HG03175 (cell line): ENCODE measurements around the gene PSAP.
"Not testable (repeated sequence)": the region's sequence is repeated elsewhere in the genome, so short reads cannot be mapped to it uniquely, and the experiment has no call there.

Source experiments
- ATAC-seq: cut with Tn5 transposase; IDR thresholded peaks from one replicate; pipeline ENCODE4 v1.9.1; 2021; ENCODE audit warnings: mild to moderate bottlenecking, moderate library complexity; ENCODE audit not compliant: unreplicated experiment

The PSAP gene

DNA sequence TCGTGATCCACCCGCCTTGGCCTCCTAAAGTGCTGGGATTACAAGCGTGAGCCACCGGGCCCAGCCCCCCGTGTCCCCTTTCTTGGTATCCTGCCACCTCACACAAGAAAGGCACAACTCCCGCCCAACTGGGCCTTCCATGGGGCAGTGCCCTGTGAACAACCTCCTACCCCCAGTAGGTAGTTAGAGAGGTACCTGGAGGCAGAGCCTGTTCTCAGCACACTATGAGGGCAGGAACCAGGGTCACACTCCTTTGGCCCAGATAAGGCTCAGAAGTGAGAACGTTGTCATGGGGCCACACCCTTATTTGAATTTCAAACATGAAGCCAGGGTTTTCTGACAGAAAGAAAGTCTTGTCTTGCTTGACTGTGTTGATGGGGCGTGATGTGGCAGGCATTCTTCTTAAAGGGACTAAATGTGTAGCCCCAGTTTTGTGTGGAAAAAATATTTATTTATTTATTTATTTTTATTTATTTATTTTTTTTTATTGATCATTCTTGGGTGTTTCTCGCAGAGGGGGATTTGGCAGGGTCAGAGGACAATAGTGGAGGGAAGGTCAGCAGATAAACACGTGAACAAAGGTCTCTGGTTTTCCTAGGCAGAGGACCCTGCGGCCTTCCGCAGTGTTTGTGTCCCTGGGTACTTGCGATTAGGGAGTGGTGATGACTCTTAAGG, 23.8 kb upstream of the PSAP start:
- ATAC-seq, result not testable (repeated sequence)

GRCh38 chr10:71873582-71874211, 22.6 kb upstream of the PSAP start:
- peak; percentile 96 for ATAC-seq

- not testable (repeated sequence) for ATAC-seq
These were observed 18.6 kb upstream of the PSAP start for GRCh38 chr10:71869601-71870000.

DNA sequence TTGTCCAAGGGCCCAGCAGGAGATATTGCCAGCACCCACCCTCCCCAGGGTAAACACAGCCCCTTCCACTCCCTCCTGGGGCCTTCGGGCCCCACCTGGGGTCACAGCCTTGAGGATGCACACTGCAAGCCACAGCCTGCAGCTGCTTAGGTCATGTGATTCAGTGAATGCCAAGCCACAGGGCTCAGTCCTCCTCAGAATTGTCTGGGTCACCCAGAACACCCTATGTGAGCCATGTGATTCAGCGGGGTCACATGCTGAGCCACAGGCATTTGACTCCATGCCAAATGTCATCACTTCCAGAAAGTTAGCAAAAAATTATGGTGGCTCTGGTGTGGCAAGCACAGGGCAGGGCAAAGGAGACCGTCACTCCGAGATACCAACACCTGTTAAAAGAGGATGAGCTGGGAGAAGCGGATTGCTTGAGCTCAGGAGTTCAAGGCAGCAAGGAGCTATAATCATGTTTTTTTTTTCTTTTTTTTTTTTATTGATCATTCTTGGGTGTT, 17.2 kb upstream of the PSAP start:
- ATAC-seq, result no peak

GRCh38 chr10:71865561-71866041, 14.6 kb upstream of the PSAP start:
- ATAC-seq, result no peak

DNA sequence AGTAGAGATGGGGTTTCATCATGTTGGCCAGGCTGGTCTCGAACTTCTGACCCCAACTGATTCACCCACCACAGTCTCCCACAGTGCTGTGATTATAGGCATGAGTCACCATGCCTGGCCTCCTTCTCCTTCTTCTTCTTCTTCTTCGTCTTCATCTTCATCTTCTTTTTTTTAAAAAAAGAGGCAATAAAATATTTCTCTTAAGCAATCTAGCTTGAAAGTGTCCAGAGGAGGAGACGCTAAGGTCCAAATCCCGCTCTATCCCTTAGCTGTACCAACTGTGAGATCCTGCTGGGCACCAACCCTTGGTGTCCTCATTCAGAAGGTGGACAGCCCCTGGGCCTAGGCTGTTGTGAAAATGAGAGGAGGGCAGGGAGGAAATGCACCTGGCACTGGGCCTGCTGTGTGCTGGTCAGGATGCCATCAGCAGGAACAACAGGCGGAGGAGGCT, 13.9 kb upstream of the PSAP start:
- ATAC-seq, result no peak

GRCh38 chr10:71863203-71863602, 12.2 kb upstream of the PSAP start:
- no peak for ATAC-seq

DNA sequence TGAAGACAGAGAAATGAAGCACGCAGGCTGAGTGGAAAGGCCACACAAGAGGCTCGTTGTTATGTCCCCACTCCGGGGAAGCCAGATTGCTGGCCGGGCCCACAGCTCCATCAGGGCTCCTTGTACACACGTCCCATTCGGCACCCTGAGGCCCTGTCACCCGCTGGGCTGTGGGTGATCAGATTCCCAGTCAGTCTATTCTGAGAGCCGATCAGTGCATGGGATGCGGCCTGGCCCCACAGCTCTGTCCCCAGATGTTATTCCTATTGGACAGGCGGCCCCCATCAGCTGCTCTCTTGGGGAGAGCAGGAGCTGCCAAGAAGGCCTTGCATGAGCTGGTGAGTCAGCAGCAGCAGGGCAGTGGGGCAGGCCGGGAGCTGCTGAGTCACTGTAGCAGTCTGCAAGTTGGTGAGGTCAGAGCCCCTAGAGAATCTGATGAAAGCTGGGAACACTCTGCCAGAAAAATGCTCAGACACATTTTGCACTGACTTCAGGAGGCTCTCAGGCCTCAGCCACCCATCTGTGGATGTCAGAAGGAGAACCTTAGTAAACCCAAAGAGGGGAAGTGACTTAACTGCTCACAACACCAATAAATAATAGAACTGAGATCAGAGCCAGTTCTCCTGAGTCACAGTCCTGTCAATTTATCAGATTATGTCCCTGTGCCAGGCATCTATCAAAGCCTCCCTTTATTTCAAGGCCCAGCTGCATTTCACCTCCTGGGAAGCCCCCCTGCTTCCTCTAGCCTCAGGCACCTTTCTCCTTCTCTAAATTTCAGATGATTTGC, 9.4 kb upstream of the PSAP start:
- ATAC-seq, result no peak

DNA sequence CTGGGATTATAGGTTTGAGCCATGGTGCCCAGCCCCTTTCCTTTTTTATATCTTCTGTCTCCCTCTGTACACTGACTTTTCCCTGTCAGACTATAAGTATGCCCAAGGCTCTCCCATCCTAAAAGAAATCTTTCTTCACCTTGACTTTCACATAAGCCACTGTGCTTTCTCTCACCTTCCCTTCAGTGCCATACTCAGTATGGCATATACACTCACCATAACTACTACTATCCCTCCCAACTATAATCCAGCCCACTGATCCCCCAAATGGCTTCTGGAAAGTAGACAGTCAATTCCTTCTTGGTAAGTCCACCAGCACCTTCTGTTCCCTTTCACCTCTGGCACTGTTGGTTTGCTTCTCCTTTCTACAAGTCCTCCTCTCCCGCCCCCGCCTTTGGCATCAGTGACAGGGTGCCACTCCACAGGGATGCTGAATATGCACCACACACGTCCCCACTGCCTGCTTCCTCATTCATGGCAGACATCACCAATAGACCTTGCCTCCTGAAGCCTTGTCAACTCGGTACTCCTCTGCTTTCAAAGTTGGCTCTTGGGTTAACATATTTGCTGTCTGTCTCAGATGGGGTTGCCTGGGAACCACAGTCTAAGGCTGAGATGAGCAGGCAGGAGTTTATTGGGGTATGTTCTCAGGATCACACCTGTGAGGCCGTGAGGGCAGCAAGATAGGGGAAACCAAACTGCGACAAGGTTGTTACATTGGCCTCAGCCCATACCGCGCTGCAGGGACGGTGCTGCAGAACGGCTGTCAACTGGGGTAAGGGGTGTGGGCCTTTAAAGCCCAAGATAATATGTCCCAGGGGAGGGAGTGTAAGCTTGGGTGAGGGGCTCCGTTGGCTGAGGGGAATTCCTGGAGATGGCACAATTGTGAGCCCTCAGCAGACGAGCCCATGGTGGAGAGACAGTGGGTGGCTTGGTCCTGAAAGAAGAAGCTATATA, 7.2 kb upstream of the PSAP start:
- no peak for ATAC-seq

DNA sequence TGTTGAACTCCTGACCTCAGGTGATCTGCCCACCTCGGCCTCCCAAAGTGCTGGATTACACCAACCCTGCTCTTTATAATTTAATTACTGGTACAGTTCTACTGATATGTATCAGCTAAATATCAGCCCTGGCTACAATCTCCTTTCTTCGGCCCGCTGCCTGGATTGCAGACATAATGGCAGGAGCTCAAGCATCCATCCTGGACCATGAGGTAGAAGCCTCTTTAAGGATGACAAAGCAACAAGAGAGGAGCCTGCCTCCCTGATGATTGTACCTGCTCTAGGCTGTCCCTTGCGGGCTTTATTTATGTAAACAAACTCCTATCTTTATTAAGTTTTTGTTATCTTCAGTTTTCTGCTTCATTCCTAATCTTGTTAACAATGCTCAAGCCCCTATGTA, 5.6 kb upstream of the PSAP start:
- ATAC-seq, result no peak

GRCh38 chr10:71854031-71854430, 3.0 kb upstream of the PSAP start:
- ATAC-seq, result no peak

- no peak for ATAC-seq
These were observed 1.4 kb upstream of the PSAP start for GRCh38 chr10:71852355-71852937.

DNA sequence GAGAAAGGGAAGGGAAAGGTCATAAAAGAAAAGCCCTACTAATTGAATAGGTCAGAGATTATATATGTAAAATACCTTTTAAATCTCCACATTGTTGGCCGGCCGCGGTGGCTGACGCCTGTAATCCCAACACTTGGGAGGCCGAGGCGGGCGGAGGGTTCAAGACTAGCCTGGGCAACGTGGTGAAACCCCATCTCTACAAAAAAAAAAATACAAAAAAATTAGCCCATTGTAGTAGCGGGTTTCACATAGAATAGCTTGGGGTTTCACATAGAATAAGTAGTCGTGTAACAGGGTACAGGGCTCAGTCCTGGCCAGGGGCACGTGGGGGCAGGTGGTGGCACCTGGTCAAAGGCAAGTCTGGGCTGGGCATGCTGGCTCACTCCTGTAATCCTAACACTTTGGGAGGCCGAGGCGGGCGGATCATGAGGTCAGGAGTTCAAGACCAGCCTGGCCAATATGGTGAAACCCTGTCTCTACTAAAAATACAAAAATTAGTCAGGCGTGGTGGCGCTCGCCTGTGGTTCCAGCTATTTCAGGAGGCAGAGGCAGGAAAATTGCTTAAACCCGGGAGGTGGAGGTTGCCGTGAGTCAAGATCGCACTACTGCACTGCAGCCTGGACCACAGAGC, 529 bp upstream of the PSAP start:
- peak; percentile 9 for ATAC-seq

GRCh38 chr10:71850021-71850742, 869 bp downstream of the PSAP start:
- no peak for ATAC-seq

GRCh38 chr10:71849461-71849908, 1.6 kb downstream of the PSAP start:
- ATAC-seq, result no peak

DNA sequence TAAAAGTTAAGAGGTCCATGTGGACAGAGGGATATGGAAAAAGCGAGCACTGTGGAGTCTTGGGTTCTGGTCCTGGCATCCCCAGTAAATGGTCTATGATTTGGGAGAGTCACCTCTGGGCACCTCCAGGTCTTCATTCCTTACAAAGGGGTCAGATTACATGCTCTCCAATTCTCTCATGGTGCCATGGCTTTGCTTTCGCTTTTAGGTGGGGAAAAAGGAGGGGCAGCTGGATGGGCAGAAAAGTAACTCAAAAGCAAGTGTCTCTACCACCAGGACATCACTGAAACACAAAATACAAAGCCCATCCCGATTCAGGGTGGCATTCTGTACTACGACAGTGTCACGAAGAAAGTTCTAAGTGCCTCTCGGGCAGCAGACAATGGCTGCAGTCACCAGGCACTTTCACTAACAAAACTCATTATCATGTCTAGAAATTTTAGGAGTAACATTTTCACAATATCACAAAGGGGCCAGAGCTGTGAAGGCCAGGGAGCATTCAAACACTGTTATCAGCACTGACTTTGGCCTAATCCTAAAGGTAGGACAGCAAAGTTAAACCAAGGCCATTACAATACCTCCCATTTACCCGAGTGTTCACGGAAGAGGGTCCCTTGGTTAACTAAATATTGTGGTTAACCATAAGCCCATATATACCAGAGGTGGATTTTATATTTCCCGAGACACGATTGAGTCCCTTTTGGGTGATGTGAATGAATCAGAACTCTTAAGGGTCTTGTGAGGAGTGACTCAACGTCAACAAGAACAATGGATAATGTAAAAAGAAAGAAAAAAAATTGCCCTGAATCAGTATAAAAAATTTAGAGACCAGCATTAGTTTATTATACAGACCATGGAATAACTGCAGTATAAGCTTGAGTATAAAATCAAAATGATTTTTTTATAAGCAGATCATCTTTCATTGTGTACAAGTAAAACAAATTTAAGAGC, 2.5 kb downstream of the PSAP start:
- no peak for ATAC-seq

DNA sequence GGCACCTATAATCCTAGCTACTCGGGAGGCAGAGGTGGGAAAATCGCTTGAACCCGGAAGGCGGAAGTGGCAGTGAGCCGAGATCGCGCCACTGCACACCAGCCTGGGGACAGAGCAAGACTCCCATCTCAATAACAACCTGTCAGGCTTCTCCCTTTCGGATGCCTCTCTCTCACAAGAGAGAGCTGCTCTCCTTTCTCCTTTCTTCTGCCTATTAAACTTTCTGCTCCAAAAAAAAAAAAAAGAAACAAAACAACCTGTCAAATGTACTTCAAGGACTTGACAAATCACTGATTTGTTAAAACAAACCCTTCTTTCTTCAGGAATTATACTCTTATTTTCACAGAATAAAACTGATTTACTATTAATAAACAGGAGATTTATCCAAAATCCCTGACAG, 3.6 kb downstream of the PSAP start:
- ATAC-seq, result no peak

DNA sequence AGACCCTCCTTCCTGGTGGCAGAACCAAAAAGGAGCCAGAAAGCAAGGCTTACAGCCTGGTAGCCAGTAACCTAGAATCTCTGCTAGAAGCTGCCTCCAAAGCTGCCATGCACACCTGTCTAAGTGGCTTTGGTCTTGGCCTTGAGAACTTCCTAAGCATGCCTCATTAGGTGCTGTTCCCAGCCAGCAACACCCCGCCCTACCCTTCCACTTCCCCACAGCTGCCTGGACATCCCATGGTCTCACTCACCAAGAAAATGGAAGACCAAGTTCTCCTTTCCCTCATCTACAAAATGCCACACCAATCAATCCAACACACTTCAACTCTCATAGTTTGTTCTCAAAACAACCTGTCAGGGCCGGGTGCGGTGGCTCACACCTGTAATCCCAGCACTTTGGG, 4.2 kb downstream of the PSAP start:
- no peak for ATAC-seq
